ENCODE results near the gene IL15RA.

DNA sequence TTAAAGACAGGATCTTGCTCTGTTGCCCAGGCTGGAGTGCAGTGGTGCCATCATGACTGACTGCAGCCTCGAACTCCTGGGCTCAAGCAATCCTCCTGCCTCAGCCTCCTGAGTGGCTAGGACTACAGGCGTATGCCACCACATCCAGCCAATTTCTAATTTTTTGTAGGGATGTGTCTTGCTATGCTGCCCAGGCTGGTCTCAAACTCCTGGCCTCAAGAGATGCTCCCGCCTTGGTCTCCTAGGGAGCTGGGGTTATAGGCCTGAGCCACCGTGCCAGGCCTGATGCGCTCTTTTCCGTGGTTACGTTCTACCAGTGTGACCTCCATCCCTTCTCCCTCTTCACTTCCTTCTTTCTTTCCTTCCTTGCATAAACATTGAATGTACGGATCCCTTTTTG, 34.2 kb upstream of the IL15RA start:
- TF ChIP-seq POLR2AphosphoS5 (IDR thresholded peaks at IDR 0.05; ENCODE audit: low read depth), result no peak
- TF ChIP-seq, protein P1, sequence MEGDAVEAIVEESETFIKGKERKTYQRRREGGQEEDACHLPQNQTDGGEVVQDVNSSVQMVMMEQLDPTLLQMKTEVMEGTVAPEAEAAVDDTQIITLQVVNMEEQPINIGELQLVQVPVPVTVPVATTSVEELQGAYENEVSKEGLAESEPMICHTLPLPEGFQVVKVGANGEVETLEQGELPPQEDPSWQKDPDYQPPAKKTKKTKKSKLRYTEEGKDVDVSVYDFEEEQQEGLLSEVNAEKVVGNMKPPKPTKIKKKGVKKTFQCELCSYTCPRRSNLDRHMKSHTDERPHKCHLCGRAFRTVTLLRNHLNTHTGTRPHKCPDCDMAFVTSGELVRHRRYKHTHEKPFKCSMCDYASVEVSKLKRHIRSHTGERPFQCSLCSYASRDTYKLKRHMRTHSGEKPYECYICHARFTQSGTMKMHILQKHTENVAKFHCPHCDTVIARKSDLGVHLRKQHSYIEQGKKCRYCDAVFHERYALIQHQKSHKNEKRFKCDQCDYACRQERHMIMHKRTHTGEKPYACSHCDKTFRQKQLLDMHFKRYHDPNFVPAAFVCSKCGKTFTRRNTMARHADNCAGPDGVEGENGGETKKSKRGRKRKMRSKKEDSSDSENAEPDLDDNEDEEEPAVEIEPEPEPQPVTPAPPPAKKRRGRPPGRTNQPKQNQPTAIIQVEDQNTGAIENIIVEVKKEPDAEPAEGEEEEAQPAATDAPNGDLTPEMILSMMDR (IDR thresholded peaks at IDR 0.05; ENCODE audit: insufficient read depth, low read length), result no peak
